Myocyte (in vitro differentiated cells): ENCODE data around the gene STK17A. TPM values are rescaled to one million over a fixed set of nuclear protein-coding genes. Genes with fewer than 3 reads are reported as not detected.
"Not testable (repeated sequence)": the region's sequence is repeated elsewhere in the genome, so short reads cannot be mapped to it uniquely, and the experiment has no call there.

Source experiments
- DNase-seq: peaks from one replicate; pipeline ENCODE4 v3.0.0-alpha.2; 2012; ENCODE audit warnings: low read depth
- total RNA-seq: library from RNA; depleted of rRNA; stranded (reverse); fragments of >200 nt; gene quantifications from 2 replicates; pipeline ENCODE4 v1.2.3, GENCODE V29; 2014

Gene STK17A
- total RNA-seq, 1 donor from 2014 or later: 17.7 TPM

- no peak for DNase-seq
These were observed 10.1 kb downstream of the STK17A start for GRCh38 chr7:43593010-43593409.

- no peak for DNase-seq
These were observed 11.1 kb downstream of the STK17A start for GRCh38 chr7:43594020-43594419.

GRCh38 chr7:43596426-43596825 lies 13.5 kb downstream of the STK17A start:
- not testable (repeated sequence) for DNase-seq

GRCh38 chr7:43600056-43600455 lies 17.1 kb downstream of the STK17A start:
- no peak for DNase-seq

GRCh38 chr7:43602256-43602655 lies 19.3 kb downstream of the STK17A start:
- DNase-seq: no peak

GRCh38 chr7:43604251-43604650 lies 21.3 kb downstream of the STK17A start:
- no peak for DNase-seq

- DNase-seq: no peak
These were observed 26.2 kb downstream of the STK17A start for GRCh38 chr7:43609097-43609496.

- peak; percentile 8 for DNase-seq
These were observed 29.2 kb downstream of the STK17A start for GRCh38 chr7:43612128-43612527.

GRCh38 chr7:43612599-43613589 lies 30.0 kb downstream of the STK17A start:
- peak; percentile 59 for DNase-seq

- no peak for DNase-seq
These were observed 32.7 kb downstream of the STK17A start for GRCh38 chr7:43615558-43616145.

GRCh38 chr7:43616977-43617376 lies 34.1 kb downstream of the STK17A start:
- DNase-seq: no peak

GRCh38 chr7:43618073-43618472 lies 35.2 kb downstream of the STK17A start:
- no peak for DNase-seq

- no peak for DNase-seq
These were observed 36.5 kb downstream of the STK17A start for GRCh38 chr7:43619213-43620012.

GRCh38 chr7:43621729-43622448 lies 39.0 kb downstream of the STK17A start:
- no peak for DNase-seq

GRCh38 chr7:43624156-43624555 lies 41.2 kb downstream of the STK17A start:
- no peak for DNase-seq

GRCh38 chr7:43625453-43625852 lies 42.5 kb downstream of the STK17A start:
- peak; percentile 50 for DNase-seq

- no peak for DNase-seq
These were observed 43.1 kb downstream of the STK17A start for GRCh38 chr7:43625980-43626379.

- DNase-seq: no peak
These were observed 43.8 kb downstream of the STK17A start for GRCh38 chr7:43626695-43627094.

GRCh38 chr7:43627798-43628197 lies 44.9 kb downstream of the STK17A start:
- DNase-seq: not testable (repeated sequence)

GRCh38 chr7:43628431-43628830 lies 45.5 kb downstream of the STK17A start:
- DNase-seq: peak; percentile 74

GRCh38 chr7:43629857-43630256 lies 46.9 kb downstream of the STK17A start:
- DNase-seq: no peak
